ENCODE results near the gene HERC3.

The HERC3 gene

GRCh38 chr4:88591787-88592599, at the start of gene HERC3:
HERC3 (plus strand) TSS chr4:88592480; CDS start chr4:88605824, 13,344 bp downstream.
- DNase-seq = peak; percentile 69

GRCh38 chr4:88549815-88550214, 42.5 kb upstream of the HERC3 start:
- DNase-seq = no peak

GRCh38 chr4:88567591-88567990, 24.7 kb upstream of the HERC3 start:
- no peak for DNase-seq

GRCh38 chr4:88570001-88570400, 22.3 kb upstream of the HERC3 start:
- DNase-seq = no peak

- no peak for DNase-seq
These were observed 18.9 kb upstream of the HERC3 start for GRCh38 chr4:88573276-88573980.

- no peak for DNase-seq
These were observed 18.3 kb upstream of the HERC3 start for GRCh38 chr4:88573995-88574394.

GRCh38 chr4:88575186-88575585, 17.1 kb upstream of the HERC3 start:
- DNase-seq = no peak

- DNase-seq = no peak
These were observed 9.8 kb upstream of the HERC3 start for GRCh38 chr4:88582493-88582892.

- no peak for DNase-seq
These were observed 8.4 kb upstream of the HERC3 start for GRCh38 chr4:88583631-88584470.

GRCh38 chr4:88584471-88584900, 7.8 kb upstream of the HERC3 start:
- no peak for DNase-seq

- no peak for DNase-seq
These were observed 6.4 kb upstream of the HERC3 start for GRCh38 chr4:88585917-88586316.

- no peak for DNase-seq
These were observed 5.0 kb upstream of the HERC3 start for GRCh38 chr4:88587306-88587705.

GRCh38 chr4:88592600-88593448, 544 bp downstream of the HERC3 start:
- DNase-seq = peak; percentile 42 to 75

GRCh38 chr4:88597970-88598660, 5.8 kb downstream of the HERC3 start:
- DNase-seq = no peak

GRCh38 chr4:88599298-88599697, 7.0 kb downstream of the HERC3 start:
- no peak for DNase-seq

GRCh38 chr4:88599714-88600113, 7.4 kb downstream of the HERC3 start:
- DNase-seq = no peak

- no peak for DNase-seq
These were observed 8.0 kb downstream of the HERC3 start for GRCh38 chr4:88600176-88600838.

GRCh38 chr4:88604978-88605678, 12.8 kb downstream of the HERC3 start:
- no peak for DNase-seq

- DNase-seq = no peak
These were observed 13.5 kb downstream of the HERC3 start for GRCh38 chr4:88605736-88606135.

- DNase-seq = no peak
These were observed 14.6 kb downstream of the HERC3 start for GRCh38 chr4:88606832-88607231.
